Muscle layer of colon (tissue), 2 donors: ENCODE data around the gene AIFM1.

ENCODE experiments used
- H3K27ac ChIP-seq: one replicate; pipeline ENCODE4 v1.7.0; 2013; ENCODE audit warnings: low read depth, mild to moderate bottlenecking, low read length, moderate library complexity
- H3K27me3 ChIP-seq, 2 donors: one replicate each; pipeline ENCODE4 v1.7.0; 2013; ENCODE audit warnings: low read length in 2 of 2, mild to moderate bottlenecking in 2 of 2; ENCODE audit not compliant: insufficient read depth in 2 of 2, control insufficient read depth in 1 of 2
- H3K36me3 ChIP-seq: one replicate; pipeline ENCODE4 v1.7.0; 2013; ENCODE audit warnings: mild to moderate bottlenecking, low read length; ENCODE audit not compliant: insufficient read depth
- H3K4me1 ChIP-seq: one replicate; pipeline ENCODE4 v1.7.0; 2013; ENCODE audit warnings: mild to moderate bottlenecking, low read length; ENCODE audit not compliant: insufficient read depth
- H3K4me3 ChIP-seq, 2 donors: one replicate each; pipeline ENCODE4 v1.7.0; 2013; ENCODE audit warnings: low read length in 2 of 2, low read depth in 1 of 2, mild to moderate bottlenecking in 1 of 2, moderate library complexity in 1 of 2
- H3K9ac ChIP-seq: one replicate; pipeline ENCODE4 v1.7.0; 2013; ENCODE audit warnings: low read length
- H3K9me3 ChIP-seq: one replicate; pipeline ENCODE4 v1.7.0; 2013; ENCODE audit warnings: mild to moderate bottlenecking, low read length
- donor health status: abdominal sarcoma.
- donor health status: Adenocarcinoma of cecum.

Gene AIFM1

DNA sequence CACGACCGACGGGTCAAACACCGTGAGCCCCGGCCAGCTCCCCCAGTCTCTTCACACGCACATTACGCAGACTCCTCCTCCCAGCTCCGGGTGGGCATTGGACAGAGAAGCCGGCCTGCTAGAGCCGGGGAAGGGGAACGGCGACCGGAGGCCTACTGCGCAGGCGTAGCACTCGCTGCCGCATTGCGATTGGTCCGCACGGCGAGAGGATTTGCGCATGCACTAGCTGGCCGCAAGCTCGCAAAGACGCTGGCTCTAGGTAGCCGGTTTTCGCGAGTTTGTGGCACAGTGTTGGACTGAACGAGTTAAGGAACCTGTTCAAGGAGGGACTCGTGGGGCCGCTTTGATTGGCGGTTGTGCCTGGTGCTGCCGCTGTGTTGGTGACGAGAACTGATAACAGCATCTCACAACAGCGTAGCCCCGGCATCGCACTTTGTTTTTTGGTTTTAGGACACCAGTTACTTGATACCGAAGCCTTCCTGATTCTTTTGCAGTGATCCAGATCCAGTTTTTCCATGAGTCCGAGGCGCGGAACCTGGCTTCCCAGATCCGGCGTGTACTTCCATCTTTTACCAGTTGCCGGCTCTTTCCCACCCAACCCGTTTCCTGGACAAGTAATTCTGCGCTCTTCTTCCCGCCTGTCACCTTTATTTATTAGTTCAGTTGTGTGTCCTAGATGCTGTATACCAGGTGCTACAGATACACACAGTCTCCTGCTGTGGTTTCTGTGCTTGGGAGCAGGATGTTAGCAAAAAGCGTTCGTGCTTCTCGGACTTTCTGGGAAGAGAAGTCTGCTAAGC is at the start of gene AIFM1:
Gene AIFM1, minus strand, starts transcription at position 139 of the 800 bp plus-strand sequence. CDS start 185 bp downstream, outside the sequence.
- Histone ChIP-seq H3K27ac (peak within 1 kb of the TSS; percentile 87), H3K9me3 (no peaks in the 10 kb centered on the region), H3K27me3 (peaks cover 0 to 2% of the 10 kb centered on the region in 2 donors), H3K9ac (peak within 1 kb of the TSS; percentile 58), H3K4me3 (peak within 1 kb of the TSS; percentile 40 to 51), H3K4me1 (peaks cover 15% of the 10 kb centered on the region), H3K36me3 (no peaks in the 10 kb centered on the region)

DNA sequence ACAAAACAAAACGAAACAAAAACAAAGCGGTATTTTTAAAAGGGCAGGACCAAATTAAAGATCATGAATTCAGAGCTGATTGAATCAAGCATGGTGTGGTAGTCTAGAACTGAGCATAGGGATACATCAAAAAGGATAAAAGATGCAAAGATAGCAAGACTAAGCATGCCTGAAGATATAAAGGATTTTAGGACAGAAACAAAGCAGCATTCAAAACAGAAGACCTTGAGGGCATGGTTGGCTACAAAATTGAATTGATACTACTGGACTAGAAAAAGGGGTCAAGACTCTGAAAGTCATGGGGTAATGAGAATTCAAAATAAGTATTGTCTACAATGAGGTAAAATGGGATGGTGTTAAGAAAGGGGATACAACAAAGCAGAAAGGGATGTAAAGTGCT is 47.7 kb upstream of the AIFM1 start:
- H3K9me3 ChIP-seq = no peaks in the 10 kb centered on the region
- H3K4me3 ChIP-seq = no peak overlapping the region
- H3K4me1 ChIP-seq = no peaks in the 10 kb centered on the region
- H3K27ac ChIP-seq = no peak overlapping the region
- H3K36me3 ChIP-seq = no peaks in the 10 kb centered on the region
- H3K27me3 ChIP-seq = no peaks in the 10 kb centered on the region
- no peak overlapping the region for H3K9ac ChIP-seq

DNA sequence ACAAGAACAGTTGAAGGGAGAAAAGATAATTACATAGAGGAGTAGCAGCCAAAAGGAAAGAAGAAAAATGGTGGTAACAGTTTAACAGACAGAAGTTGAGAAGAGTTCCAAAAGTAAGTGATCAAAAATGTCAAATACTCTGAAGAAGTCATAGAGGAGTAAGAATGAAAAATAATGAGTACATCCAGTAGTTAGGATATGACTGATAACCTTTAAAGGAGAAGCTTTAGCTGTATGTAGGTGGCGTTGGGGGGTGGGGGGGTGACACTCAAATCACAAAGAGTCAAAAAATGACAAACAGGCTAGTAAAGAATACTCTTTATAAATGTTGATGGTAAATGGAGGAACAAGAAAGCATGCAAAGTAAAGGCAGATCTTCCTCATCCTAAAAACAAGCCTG is 46.7 kb upstream of the AIFM1 start:
- Histone ChIP-seq H3K36me3 (no peaks in the 10 kb centered on the region), H3K9me3 (no peaks in the 10 kb centered on the region), H3K27me3 (no peaks in the 10 kb centered on the region), H3K4me1 (no peaks in the 10 kb centered on the region), H3K4me3 (no peak overlapping the region), H3K9ac (no peak overlapping the region), H3K27ac (no peak overlapping the region)

DNA sequence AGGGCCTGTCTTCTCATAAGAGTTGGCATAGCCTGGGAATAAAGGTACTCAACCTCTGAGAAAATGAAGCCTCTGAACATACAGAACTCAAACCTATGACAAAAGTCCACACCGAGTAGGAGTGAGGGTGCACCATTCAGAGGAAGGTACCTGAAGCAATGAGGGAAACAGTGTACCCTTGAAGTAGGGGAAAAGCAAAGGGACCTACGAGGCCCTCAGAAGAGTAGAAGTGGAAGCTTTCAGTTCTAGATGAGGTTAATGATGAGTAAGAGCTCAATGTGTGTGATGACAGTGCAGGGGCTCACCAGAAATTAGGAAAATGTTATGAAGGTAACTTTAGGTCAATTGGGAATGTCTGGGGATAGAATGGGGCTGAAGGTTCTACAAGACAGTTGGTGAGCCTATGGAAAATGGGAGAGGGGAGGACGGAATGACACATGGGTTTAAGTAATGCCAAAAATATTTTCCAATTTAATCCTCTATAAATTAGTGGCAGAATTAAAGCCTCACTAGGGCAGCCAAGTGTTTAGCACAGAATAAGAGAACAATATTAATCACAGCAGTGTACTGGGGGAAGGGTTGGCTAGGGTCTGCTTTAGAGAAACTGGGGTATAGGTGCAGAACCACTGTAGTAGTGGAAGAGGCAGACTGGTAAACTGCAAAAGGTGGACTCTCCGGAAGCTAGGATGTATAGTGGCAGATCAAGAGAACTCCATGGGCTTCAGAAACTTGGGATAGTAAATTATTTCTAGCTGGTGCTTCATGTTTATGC is 46.0 kb upstream of the AIFM1 start:
- H3K9me3 ChIP-seq = no peaks in the 10 kb centered on the region
- no peaks in the 10 kb centered on the region for H3K27me3 ChIP-seq
- H3K27ac ChIP-seq = no peak overlapping the region
- no peaks in the 10 kb centered on the region for H3K4me1 ChIP-seq
- H3K9ac ChIP-seq = no peak overlapping the region
- no peaks in the 10 kb centered on the region for H3K36me3 ChIP-seq
- H3K4me3 ChIP-seq = no peak overlapping the region

DNA sequence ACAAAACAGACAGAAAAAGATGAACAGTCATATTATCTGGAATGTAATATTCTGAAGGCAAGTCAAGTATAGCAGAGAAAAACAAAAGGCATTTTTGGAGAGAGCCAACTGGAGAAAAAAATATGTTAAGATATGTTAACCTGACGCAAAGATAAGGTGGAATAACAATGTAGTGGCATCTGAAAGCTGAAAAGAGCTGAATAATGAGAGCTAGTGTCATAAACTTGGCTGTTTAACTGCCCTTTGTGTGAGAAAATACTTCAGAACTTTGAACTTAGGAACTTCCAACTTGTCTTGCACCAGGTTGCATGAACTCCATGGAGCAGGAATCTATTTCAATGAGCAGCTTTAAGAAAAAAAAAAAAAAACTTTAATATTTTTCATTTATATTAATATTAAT is 39.0 kb upstream of the AIFM1 start:
- Histone ChIP-seq H3K27ac (no peak overlapping the region), H3K9me3 (no peaks in the 10 kb centered on the region), H3K4me1 (no peaks in the 10 kb centered on the region), H3K9ac (no peak overlapping the region), H3K36me3 (peaks cover 5% of the 10 kb centered on the region), H3K27me3 (no peaks in the 10 kb centered on the region), H3K4me3 (no peak overlapping the region)

DNA sequence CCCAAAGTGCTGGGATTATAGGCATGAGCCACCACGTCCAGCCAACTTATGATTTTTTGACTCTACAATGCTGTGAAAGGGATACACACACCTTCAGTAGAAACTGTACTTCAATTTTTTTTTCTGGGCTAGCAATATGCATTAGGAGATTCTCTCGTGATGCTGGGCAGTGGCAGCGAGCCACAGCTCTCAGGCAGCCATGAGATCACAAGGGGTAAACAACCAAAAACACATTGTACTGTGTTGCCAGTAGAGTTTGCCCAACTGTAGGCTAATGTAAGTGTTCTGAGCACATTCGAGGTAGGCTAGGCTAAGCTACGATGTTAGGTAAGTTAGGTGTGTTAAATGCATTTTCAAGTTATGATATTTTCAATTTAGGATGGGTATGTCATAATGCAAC is 31.8 kb upstream of the AIFM1 start:
- no peak overlapping the region for H3K27ac ChIP-seq
- no peak overlapping the region for H3K4me3 ChIP-seq
- no peaks in the 10 kb centered on the region for H3K4me1 ChIP-seq
- H3K9ac ChIP-seq = no peak overlapping the region
- H3K27me3 ChIP-seq = peaks cover 0 to 7% of the 10 kb centered on the region in 2 donors
- H3K9me3 ChIP-seq = no peaks in the 10 kb centered on the region
- H3K36me3 ChIP-seq = no peaks in the 10 kb centered on the region

DNA sequence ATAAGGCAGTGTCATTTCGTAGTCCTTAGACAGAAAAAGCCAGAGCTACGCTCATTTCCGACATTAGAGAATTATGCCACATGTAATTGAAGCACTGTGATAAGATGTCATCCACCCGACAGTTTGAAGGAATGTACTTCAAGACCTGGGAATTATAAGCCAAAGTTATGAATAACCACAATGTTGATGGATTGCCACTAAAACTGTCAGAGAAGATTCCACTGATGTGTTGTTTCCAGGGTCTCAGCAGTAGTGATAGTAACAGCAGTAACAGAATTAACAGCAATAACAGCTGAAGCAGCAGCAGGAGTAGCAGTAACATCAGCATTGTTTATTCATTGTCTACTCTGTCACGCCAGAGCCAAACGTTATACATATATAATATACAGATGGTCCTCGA is 30.8 kb upstream of the AIFM1 start:
- H3K9me3 ChIP-seq = no peaks in the 10 kb centered on the region
- no peak overlapping the region for H3K4me3 ChIP-seq
- no peaks in the 10 kb centered on the region for H3K36me3 ChIP-seq
- no peak overlapping the region for H3K9ac ChIP-seq
- H3K27me3 ChIP-seq = peaks cover 0 to 7% of the 10 kb centered on the region in 2 donors
- no peak overlapping the region for H3K27ac ChIP-seq
- no peaks in the 10 kb centered on the region for H3K4me1 ChIP-seq

DNA sequence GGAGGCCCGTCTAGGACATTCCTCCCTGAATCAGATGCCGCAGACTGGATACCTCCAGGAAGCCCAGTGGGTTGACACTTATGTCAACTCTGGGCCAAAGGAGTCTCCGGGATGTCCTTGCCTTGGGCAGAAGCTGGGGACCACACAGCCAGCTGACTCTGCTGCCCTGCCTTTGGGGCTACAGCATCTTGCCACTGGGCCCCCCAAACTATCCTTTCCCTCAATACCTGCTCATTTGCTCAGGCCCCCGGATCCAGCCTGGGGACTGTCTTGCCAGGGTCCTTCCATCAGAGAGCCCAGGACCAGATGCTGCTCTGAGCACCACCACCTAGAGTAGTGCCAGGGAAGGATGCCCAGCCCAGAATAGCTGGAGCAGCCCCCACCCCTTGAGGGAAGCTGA is 25.2 kb upstream of the AIFM1 start:
- Histone ChIP-seq H3K4me1 (no peaks in the 10 kb centered on the region), H3K36me3 (no peaks in the 10 kb centered on the region), H3K27ac (no peak overlapping the region), H3K9ac (no peak overlapping the region), H3K9me3 (no peaks in the 10 kb centered on the region), H3K27me3 (peaks cover 0 to 7% of the 10 kb centered on the region in 2 donors), H3K4me3 (no peak overlapping the region)

DNA sequence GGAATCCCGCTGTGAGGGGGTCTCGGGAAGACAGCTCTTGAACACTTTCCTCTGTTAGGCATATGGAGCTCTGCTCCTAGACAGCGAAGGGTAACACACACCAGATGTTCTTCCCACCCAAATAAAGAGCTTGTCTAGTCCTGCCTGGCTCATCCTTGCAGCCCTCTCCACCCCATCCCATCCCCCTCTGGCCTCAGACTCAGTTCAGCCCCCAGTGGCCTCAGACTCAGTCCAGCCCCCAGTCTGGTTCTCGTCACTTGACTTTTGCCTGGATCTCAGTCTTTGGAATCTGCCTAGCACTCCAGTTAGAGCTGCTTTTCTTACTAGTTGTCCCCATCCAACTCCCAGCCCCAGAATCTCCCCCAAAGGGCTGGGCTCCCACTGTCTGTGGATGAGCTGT is 21.0 kb upstream of the AIFM1 start:
- Histone ChIP-seq H3K27me3 (no peaks in the 10 kb centered on the region), H3K4me3 (no peak overlapping the region), H3K36me3 (no peaks in the 10 kb centered on the region), H3K9me3 (no peaks in the 10 kb centered on the region), H3K9ac (no peak overlapping the region), H3K4me1 (no peaks in the 10 kb centered on the region), H3K27ac (no peak overlapping the region)

DNA sequence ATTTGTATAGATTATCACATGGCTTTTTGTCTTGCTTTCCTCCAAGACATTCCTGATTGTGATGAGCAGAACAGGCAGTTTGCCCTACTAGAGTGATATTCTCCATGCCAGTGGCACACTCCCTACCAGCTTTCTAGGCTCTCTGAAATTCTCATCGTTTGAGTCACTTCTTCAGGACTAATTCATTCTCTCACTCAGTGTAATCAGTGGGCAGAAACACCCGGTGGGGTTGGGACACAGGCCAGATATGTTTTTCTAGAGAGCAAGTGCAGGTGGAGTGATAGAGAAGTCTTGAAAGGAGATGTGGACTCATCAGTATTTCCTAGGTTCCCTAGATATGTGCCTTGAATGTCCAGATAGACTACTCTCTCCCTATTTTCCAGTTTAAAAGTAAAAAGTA is 19.2 kb upstream of the AIFM1 start:
- Histone ChIP-seq H3K9ac (no peak overlapping the region), H3K27me3 (no peaks in the 10 kb centered on the region), H3K27ac (no peak overlapping the region), H3K36me3 (no peaks in the 10 kb centered on the region), H3K4me3 (no peak overlapping the region), H3K4me1 (no peaks in the 10 kb centered on the region), H3K9me3 (no peaks in the 10 kb centered on the region)

DNA sequence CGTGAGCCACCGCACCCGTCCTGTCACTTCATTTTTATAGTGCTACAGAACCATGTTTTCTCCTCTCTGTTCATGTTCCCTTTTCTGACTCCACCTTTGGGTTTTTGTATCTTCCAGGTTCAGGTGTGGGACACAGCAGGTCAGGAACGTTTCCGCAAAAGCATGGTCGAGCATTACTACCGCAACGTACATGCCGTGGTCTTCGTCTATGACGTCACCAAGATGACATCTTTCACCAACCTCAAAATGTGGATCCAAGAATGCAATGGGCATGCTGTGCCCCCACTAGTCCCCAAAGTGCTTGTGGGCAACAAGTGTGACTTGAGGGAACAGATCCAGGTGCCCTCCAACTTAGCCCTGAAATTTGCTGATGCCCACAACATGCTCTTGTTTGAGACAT is 18.5 kb upstream of the AIFM1 start:
- Histone ChIP-seq H3K27me3 (no peaks in the 10 kb centered on the region), H3K36me3 (no peaks in the 10 kb centered on the region), H3K4me1 (no peaks in the 10 kb centered on the region), H3K9me3 (no peaks in the 10 kb centered on the region), H3K27ac (no peak overlapping the region), H3K9ac (no peak overlapping the region), H3K4me3 (no peak overlapping the region)
